HG03575 (cell line): ENCODE measurements around the gene TMEM260.
"Not testable (repeated sequence)": the region's sequence is repeated elsewhere in the genome, so short reads cannot be mapped to it uniquely, and the experiment has no call there.

ENCODE experiments used
- ATAC-seq: cut with Tn5 transposase; IDR thresholded peaks from one replicate; pipeline ENCODE4 v1.9.1; 2021; ENCODE audit not compliant: unreplicated experiment, insufficient number of reproducible peaks, low FRiP score; ENCODE audit errors: extremely low read depth

Gene TMEM260

DNA sequence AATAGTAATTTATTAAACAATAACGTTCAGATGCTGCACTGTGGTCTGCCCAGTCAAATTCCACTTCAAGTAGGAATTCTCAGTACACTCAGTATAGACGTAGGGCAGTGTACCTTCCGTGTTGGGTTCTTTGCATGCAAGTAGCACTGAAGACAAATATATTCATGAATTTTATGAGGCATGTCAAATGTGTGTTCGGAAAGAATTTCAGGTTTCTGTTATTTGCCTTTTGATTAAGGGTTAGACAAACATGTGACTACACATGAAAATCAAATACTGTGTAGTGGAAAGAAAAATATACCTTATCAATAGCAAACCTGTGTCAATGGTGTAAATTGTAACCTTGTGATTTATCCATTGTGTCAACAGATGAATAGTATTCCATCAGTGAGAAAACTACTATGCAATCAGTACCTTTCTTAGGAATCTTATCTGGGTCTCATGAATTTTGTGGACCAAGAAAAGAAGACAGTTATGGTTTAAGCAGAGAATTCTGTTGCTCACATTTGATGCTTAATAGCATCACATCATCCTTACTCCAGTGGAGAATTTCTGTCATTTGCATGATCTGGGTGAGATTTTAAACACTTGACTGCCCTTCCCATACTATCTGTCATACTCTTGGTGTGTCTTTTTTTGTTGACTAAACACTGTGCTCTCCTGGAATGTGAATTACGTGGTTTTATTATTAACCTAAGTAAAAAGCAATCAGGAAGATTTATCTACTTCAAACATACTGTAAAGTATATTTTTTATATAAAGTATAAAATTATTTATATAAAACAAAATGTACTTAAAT is 13.3 kb downstream of the TMEM260 start:
- no peak for ATAC-seq

DNA sequence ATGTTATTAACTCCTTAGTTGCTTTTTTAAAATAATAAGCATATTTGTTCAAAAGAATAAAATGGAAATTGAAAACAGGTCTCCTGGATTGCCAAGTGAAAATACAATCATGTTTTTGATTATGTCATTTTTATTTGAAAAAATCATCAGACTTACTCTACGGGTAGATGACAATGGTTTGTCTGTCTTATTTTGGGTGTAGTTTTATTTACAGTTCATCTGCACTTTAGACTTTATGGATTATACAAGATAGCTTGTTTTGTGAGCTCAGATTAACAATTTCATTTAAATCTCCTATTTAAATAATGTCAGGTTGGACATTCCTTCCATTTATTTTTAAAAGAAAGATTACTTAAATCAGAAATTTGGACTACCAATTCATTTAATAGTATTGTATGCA is 14.8 kb downstream of the TMEM260 start:
- ATAC-seq, result no peak

DNA sequence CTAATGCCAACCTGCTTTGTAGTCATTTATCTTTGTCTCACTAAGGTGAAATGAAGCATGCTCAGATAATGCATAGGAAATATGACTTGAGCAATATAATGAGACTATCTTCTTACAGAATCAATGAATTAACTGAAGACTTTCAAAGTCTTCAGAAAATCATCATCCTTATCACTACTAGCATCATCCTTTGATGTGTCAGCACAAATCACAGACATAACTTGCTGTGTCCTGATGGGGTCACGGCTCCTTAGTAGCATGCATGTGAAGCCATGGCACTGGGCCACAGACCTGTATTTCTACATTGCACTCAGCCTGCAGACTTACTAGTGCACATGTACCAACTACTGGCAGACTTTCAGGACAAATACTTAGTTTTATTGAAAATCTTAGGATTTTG is 18.9 kb downstream of the TMEM260 start:
- no peak for ATAC-seq

DNA sequence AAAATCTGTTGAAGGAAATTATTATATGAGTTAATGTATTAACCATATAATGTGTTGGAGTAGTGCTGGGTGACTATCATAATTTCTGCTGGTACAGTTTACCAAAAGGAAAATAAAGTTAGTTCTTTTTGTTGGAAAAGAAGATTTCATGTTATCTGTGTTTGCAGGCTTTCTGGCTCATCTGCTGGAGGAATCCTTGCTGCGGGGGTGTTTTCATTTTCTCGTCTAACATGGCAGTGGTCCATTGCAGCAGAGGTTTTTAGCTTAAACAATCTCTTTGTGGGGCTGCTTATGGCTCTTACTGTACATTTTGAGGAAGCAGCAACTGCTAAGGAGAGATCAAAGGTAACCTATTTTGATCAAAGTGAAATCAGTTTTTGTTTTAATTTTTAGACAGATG is 24.1 kb downstream of the TMEM260 start:
- ATAC-seq, result no peak

DNA sequence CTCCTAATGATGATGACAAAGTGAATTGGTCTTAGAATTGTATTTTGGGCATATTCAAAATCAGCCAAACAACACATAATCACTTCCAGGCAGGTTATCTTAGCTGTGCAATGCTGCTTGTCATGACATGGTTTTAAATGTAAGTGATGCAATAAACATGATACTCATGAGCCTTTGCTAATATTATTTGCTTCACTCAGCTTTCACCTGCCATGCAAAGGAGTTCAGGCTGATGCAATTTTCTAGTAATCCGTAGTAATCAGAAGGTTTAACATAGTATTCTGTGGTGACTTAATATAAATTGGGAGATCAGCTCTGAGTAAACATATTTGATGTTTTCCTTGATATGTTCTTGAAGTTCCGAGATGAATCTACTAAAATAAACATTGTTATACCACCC is 29.1 kb downstream of the TMEM260 start:
- no peak for ATAC-seq

DNA sequence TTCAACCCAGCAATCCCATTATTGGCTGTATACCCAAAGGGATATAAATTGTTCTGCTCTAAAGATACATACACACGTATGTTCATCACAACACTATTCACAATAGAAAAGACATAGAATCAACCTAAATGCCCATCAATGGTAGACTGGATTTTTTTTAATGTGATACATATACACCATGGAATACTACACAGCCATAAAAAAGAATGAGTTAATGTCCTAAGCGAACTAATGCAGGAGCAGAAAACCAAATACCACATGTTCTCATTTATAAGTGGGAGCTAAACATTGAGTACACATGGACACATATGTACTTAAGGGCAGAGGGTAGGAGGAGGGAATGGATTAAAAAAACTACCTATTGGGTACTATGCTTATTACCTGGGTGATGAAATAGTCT is 32.1 kb downstream of the TMEM260 start:
- ATAC-seq, result not testable (repeated sequence)

DNA sequence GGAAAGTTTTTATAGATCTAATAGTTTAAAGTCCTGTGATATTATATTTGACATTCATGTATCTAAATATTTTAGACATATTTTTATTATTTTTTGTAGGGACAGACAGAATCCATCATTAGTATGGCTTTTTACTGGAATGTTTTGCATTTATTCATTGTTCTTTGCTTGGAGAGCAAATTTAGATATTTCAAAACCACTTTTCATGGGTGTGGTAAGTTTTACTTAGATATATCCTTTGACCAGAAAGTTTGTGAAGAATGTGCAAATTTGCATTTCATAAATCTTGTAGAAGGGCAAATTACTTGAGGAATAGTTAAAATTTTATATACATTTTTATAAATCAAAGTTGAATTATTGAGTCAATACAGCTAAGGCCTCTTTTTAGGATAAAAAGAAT is 37.5 kb downstream of the TMEM260 start:
- ATAC-seq, result no peak

DNA sequence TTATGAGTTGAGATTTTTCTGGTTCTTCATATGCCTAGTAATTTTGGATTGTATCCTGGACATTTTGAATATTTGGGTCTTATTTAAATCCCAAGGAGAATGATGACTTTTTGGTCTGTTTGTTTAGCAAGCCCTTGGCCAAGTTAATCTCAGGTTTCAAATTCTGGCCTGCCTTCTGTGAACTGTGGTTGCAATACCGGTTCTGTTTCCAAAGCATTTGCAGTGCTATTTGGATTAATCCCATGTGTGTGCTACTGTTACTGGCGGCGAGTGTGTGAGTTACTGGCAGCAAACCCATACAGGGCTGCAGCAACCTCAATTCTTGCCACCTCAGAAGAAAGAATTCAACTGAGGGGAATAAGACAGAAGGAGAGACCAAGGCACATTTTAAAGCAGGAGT is 51.1 kb downstream of the TMEM260 start:
- ATAC-seq, result no peak

DNA sequence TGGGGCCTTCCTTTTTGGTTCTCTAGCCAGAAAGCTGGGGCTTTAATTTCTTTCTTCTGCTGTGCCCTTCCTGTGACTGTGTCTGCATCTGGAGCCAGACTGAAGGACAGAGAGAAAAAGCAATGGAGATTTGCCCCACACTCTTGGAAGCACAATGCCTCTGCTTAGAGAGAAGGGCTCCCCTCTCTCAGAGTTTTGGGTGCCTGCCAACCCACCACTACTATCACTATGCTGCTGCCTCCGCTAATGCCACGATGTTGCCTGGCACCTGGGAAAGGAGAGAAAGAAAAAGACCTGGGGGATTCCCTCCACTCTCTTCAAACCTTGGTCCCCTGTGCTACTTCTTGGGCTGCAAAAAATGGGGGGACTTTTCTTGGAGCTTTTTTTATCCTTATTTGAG is 52.6 kb downstream of the TMEM260 start:
- no peak for ATAC-seq

DNA sequence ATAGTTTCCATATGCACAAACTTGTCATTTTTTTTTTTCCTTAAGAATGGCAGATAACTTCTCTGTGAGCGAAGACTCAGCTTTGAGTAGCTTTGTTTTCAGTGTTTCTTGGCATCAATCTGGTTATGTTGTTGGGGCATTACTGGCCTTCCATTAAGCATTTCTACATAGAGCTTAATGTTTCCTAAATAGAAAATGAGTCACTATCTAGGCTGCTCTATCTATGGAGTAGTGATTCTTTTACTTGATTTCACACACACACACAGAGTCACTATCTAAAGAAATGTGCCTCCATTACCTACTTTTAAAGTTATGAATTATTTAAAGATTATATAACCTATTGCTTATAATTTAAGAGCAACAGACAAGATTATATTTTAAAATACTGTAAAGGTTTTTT is 53.9 kb downstream of the TMEM260 start:
- ATAC-seq, result no peak

DNA sequence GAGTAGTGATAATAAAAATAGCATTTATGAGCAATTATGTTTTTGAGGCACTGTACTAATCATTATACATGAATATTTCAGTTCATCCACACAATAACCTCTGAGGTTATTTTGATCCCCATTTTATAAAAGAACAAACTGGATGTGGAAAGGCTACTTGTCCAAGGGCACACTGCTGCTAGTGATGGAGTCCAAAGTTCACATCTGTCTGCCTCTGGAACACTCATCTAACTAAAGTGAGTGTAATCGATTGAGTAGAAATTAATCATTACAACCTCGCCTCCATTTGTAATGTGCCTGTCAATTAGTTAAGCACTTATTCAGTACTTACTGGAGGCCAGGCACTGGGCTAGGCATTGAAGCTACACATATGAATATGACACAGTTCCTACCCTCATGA is 55.4 kb downstream of the TMEM260 start:
- ATAC-seq, result no peak

DNA sequence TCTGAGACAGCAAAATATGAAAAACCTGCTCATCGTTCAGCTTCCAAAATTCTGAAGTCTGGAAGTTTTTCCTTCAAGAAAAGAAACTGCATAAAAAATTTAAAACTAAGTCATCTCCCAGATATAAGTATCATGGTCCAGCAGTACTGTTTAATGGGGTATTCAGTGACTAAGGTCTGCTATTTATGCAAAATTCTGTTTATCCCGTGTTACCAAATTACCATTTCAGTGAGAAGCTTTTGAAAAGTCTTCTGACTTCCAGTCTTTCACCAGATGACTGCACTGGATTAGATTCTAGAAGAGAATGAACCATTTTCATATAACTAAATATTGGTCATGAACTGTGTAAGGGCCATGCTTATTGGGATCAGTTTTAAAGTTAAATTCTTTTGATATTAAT is 67.9 kb downstream of the TMEM260 start:
- ATAC-seq, result no peak

DNA sequence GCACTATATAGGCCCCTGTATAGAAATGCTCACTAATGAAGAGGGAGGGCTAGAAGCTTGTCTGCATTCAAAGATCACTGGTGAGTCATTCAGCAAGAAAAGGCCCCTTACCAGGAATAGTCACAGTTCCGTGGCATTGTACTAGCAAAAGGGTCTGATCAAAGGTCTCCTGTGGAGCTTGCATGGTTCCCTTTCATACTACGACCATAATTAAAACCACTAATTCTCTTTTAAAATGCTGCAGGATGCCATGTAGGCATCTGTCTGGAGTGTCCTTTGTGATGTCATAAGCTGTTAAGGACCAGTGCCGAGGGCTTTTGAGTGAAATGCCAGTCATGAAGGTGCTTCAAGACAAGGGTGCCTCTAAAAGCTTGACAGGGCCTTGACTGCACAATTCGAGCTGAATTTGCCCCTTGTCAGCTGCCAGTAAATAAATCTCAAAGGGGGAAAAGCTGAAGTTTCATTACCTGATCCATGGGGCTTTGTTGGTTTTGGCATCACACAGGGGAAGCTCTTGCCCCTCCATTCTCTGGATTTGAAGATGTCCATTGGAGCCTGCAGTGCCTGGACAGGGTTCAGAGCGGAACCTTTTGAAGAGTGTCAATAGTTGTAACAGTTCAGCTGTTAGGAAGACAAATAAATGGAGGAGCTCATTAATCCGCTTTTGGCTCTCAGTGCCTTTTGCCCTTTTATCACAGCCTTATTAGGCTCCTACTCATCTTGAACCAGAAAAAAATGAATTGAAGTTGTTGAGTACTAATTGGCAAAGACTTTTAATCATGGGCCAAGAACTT is 69.1 kb downstream of the TMEM260 start:
- ATAC-seq, result no peak

DNA sequence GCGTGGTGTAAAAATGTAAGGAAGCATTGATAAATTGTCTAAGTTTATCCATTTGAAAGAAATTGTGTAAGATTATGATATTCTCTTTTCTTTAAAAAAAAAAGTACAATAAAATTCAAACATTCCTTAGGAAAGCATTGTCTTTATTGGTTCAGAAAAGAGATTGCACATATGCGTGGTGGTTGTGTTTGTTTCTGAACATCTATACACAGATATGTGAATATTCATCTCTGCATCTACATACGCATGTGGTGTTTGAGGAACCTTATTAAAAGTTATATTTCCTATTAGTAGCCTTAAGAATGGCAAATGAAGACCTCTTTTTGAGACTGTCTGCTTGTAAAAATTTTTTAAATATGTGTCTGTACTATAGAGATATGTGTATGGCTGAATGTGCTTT is 69.8 kb downstream of the TMEM260 start:
- ATAC-seq, result no peak

DNA sequence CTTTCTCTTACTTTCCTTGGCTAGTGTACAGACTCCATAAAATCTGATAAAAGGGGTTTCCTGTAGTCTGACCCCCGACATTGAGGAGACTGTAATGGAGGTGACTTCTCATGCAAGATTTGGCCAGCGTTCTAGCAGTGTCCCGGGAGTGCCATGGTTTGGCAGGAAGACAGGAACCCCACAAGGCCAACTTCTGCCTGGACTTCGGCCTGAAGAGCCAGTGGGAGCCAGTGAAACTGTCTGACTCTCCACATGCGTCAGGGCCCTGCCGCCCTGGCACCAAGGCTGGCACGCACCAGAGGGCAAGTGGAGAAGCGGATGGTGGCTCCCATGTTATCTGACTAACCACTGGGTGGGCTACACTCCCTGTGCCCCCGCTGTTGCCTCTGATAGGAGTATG is 70.5 kb downstream of the TMEM260 start:
- no peak for ATAC-seq

DNA sequence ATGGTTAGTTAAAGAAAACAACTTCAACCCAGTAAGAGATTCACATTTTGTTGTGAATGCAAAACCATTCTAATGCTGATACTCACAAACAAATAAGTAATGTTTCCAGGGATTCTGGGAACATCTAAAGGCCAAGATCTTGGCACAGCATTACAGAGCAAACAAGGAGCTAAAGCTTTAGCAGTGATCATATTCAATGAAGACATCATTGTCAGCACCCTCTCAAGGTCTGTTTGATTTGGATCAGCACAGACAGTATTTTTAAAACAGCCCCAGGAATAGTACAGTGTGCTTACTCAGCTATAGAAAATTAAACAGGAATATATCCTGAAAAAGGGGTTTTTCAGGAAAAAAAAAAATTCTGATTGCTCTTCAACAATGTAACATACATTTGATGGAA is 71.4 kb downstream of the TMEM260 start:
- no peak for ATAC-seq

DNA sequence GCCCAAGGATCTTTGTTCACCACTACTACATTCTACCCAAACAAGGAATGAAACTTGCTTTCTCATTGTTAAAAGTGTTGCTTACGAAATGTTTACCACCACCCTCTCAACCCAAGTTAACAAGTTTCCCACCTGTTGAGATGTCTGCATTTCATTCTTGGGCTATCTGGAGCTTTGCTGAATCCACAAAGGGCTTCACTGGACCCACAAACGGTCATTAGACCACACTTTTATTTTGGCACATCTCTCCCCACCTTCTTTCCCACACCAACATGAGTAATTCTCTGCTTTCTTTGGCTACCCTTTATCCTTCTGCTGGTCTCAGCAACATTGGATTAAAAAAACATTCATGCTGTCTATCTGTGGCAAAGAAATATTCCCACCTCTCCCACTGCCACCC is 78.0 kb downstream of the TMEM260 start:
- no peak for ATAC-seq

DNA sequence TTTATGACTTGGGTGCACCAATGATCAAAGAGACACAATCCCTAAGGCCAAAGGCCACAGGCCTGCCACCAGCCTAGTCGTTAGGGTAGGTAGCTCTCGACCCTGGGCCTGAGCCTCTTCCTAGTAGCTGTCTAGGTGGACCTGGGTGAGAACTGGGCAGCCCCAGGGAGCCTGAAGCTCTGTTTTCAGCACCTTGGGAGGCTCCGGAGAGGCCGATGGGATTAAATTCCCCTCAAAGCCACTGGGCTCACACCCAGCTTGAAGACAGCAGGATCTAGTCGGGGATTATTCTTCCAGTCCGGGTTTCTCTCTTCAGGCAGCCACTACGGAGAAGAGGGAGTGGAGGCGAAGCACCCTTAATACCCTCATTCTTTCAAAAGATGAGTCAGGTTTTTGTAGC is 79.8 kb downstream of the TMEM260 start:
- ATAC-seq, result no peak

DNA sequence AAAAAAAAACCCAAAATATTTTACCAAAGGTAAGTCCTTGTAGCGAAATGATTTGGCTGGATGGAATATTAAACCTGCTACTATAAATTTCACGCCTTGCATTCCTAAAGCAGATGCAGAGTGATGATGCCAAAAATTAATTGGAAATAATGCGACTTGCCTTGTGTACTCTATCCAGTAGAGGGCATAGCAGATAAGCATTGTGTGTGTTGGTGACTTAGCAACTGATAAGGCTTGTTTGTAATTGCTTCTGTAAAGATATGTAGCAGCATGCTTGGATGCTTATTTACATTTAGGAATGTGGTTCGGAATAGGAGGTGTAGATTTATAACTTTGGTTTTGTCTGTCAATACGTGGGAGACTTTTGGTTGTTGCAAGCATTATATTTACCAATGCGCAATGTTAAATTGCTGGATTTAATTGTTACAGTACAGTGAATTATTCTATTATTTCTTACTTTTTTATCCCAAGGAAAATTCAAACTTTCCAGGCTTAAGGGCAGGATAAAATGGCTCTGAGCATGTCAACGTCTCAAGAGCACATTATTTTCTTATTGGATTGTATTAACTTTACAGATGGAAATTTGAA is 80.5 kb downstream of the TMEM260 start:
- no peak for ATAC-seq

DNA sequence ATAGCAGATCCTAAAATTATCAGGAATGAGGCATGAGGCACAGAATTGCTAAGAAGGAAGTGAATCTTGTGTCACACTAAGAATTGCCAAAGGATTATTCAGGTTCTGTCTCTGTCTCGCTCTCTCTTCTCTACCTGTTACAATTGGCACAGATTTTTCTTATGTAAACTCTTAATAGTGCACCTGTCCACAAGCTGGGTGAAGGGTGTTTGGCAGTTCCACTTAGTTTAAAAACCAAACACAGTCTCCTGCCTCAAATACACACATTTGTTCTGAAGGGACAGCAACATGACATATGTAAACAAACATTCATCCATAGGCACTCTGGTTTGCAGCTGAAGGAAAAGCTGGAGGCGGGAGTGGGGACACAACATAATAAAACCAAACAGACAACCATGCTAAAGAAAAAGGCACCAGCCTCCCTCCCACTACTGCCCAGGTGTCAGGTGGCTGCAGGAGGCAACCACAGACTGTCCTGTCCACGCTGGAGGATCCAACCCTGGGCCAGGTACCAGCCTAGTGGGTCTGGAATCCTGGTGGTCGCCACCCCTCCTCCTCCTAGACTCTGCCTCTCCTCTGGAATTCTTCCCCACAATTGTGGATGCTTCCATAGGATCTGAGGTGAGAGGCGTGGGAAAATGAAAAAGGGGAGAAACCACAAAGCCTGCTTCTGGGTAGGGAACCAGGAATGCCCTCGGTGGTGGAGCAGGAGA is 81.2 kb downstream of the TMEM260 start:
- no peak for ATAC-seq
